HG02623 (cell line): ENCODE data around the gene TMEM89.

Experiments used
- ATAC-seq: cut with Tn5 transposase; IDR thresholded peaks from one replicate; pipeline ENCODE4 v1.9.1; 2021; ENCODE audit warnings: moderate library complexity; ENCODE audit not compliant: unreplicated experiment

Gene TMEM89

DNA sequence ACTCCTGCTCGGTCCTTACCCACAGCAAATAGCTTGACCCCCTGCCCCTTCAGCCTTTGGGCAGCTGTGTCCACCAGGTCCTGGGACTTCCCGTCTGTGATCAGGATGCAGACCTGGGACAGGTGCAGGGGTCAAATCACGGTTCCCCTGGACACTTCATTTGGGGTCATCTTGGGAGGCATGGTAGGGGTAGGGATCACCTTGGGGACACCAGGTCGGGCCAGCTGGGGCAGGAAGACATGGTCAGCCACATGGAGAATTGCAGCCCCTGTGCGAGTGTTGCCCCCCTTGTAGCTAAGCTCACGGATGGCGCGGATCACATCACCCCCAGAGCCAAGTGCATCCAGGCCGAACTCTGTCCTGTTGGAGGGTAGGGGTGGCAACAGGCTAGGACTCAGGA is 28.2 kb downstream of the TMEM89 start:
- no peak for ATAC-seq

- no peak for ATAC-seq
These were observed 29.0 kb downstream of the TMEM89 start for GRCh38 chr3:48592519-48593087.

DNA sequence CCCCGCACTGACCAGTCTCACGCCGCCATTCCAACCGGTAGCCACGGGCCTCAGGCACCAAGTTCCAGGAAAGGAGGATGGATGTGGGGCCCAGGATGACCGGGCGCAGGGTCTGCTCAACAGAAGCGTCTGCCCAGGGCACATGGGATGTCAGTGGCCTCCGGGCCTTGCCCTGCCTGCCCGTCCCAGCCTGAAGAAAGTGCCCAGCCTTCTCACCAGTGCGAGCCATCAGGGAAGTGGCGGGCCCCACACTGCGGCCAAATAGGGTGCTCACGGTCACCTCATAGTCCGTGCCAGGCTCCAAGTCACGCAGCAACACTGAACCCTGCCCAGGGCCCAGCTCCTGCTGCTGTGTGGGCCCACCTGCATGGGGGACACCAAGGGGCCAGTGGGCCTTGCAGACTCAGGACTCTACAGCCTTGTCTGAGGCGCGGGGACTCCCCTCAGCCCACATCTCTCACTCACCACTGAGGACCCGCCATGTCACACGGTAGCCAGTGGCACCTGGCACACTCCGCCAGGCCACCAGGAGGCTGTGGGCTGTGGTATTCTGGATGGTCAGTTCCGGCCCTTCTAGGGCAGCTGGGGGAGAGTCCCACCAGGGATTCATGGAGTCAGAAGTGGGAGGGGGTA is 29.6 kb downstream of the TMEM89 start:
- no peak for ATAC-seq

DNA sequence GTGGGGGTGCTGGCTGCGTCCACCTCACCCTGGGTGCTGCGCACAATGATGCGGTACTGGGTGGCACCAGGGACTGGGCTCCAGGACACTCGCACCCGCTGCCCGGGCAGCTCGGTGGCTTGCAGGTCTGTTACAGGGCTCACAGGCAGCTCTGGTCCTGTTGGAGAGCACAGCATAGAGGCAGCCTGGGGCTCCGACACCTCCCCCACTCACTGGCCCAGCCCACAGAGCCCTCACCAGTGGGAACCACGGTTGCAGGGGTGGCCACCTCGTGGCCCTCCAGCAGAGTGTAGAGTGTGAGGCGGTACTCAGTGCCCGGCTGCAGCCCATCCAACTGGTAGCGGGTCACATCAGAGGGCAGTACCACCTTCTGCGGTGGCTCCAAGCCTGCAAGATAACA is 30.1 kb downstream of the TMEM89 start:
- ATAC-seq, result no peak

- no peak for ATAC-seq
These were observed 33.3 kb downstream of the TMEM89 start for GRCh38 chr3:48588230-48588629.

- ATAC-seq, result no peak
These were observed 33.9 kb downstream of the TMEM89 start for GRCh38 chr3:48587686-48588085.

- ATAC-seq, result no peak
These were observed 36.2 kb downstream of the TMEM89 start for GRCh38 chr3:48585411-48585810.

DNA sequence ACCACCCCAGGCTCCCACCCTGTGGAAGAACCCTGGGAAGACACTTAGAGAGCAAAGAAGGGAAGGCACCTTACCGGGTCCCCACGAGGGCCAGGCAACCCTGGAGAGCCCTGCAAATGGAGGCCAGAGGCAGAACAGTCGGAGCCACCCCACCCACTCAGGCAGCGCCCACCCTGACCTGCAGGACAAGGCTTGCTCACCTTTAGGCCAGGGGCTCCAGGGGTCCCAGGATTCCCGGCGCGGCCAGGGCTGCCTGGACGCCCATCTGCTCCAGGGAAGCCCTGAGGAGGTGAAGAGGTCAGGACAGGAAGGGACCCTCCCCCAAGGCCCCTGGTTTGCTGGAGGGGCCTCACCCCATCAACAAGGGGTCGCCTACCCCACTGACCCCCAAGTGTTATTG is 36.7 kb downstream of the TMEM89 start:
- no peak for ATAC-seq

GRCh38 chr3:48581621-48582481 is 39.7 kb downstream of the TMEM89 start:
- ATAC-seq, result no peak

DNA sequence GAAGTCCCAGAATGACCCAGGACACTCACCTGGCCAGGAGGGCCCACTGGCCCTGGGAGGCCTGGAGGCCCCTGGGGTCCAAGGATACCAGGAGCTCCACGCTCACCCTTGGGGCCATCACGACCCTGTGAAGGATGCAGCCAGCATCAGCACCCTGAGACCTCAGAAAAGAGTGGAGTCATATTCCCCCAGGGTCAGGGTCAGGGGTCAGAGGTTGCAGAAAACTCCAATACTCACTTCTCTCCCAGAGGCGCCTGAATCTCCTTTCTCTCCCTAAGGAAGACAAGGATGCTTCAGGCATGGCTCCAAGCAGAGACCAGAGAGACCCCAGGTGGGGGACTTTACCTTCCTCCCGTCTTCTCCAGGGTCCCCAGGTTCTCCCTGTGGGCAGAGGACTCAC is 44.9 kb downstream of the TMEM89 start:
- ATAC-seq, result no peak

DNA sequence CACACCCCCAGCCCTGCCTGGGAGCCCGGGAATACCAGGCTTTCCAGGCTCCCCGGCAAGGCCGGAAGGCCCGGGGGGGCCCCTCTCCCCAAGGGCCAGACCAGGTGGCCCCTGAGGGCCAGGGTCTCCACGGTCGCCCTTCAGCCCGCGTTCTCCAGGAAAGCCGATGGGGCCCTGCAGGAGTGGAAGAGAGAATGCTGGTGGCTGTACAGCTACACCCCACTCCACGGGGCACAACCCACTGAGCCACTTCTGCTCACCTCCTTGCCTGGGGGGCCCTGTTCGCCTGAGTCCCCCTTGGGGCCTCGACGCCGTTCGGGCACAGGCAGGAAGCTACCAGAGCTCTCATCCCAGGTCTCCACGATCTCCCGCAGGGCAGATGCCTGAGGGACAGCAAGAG is 46.2 kb downstream of the TMEM89 start:
- ATAC-seq, result no peak

GRCh38 chr3:48573973-48574585 is 47.5 kb downstream of the TMEM89 start:
- no peak for ATAC-seq

GRCh38 chr3:48572517-48572916 is 49.1 kb downstream of the TMEM89 start:
- no peak for ATAC-seq

DNA sequence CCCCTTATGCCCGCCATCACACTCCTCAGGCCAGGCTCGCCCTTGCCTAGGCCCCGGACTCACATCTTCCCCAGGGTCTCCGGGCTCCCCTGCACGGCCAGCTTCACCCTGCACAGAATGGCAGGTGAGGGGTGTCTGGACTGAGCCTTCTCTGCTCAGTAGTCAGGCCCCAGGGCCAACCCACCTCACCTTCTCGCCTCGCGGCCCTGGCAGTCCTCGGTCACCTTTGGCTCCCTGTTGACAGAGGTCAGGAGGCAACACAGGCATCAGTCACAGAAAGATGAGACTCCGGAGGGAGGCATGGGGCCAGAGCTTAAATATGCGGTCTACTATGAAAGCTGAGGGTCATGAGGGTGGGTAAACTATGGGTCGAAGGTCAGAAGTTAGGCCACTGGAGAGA is 49.6 kb downstream of the TMEM89 start:
- no peak for ATAC-seq
